Gastroesophageal sphincter (tissue), 4 donors: ENCODE results near the gene KCNMA1. TPM values are rescaled to one million over a fixed set of nuclear protein-coding genes. Genes with fewer than 3 reads are reported as not detected.

ENCODE experiments used
- ATAC-seq: fragments of 150-250 bp; one replicate; pipeline ENCODE4 v1.9.1; 2016; ENCODE audit warnings: mild to moderate bottlenecking, moderate library complexity
- H3K27ac ChIP-seq, 4 donors: fragments of 200-600 bp; sonication (generic) in 3 of 4; 1 replicate in 3 of 4; 2 replicates in 1 of 4; pipeline ENCODE4 v1.5.1; 2016 to 2019
- H3K27me3 ChIP-seq: fragments of 200-600 bp; sonication (generic); one replicate; pipeline ENCODE4 v1.5.1; 2019
- H3K36me3 ChIP-seq, 2 donors: fragments of 200-600 bp; sonication (generic); one replicate each; pipeline ENCODE4 v1.5.1; 2019; ENCODE audit warnings: control low read depth in 1 of 2
- H3K4me1 ChIP-seq, 3 donors: fragments of 200-600 bp; sonication (generic); 1 replicate in 2 of 3; 2 replicates in 1 of 3; pipeline ENCODE4 v1.5.1; 2016 to 2019; ENCODE audit warnings: control low read depth in 2 of 3
- H3K4me3 ChIP-seq, 2 donors: fragments of 200-600 bp; sonication (generic); one replicate each; pipeline ENCODE4 v1.5.1; 2019; ENCODE audit warnings: mild to moderate bottlenecking in 1 of 2, moderate library complexity in 1 of 2
- H3K9me3 ChIP-seq, 3 donors: fragments of 200-600 bp; sonication (generic); one replicate each; pipeline ENCODE4 v1.5.1; 2017 to 2019; ENCODE audit warnings: control low read depth in 2 of 3
- CTCF ChIP-seq, 4 experiments: fragments of 200-600 bp in 2 of 4; fragments of 450-650 bp in 2 of 4; sonication (generic) in 1 of 4; IDR thresholded peaks; one replicate each; pipeline ENCODE4 v1.5.1; 2017 to 2019; ENCODE audit warnings: antibody characterized with exemption in 4 of 4, mild to moderate bottlenecking in 2 of 4, moderate library complexity in 2 of 4
- EP300 ChIP-seq: sonication (generic); formaldehyde crosslinking; IDR thresholded peaks from one replicate; pipeline ENCODE4 v1.6.1; 2017; ENCODE audit warnings: antibody characterized with exemption, mild to moderate bottlenecking
- POLR2A ChIP-seq, 2 donors: fragments of 450-650 bp; IDR thresholded peaks; one replicate each; pipeline ENCODE4 v1.6.1; 2017; ENCODE audit warnings: antibody characterized with exemption in 2 of 2, mild to moderate bottlenecking in 2 of 2, moderate library complexity in 1 of 2
- POLR2AphosphoS5 ChIP-seq: sonication (generic); formaldehyde crosslinking; IDR thresholded peaks from one replicate; pipeline ENCODE4 v1.6.1; 2017; ENCODE audit warnings: antibody characterized with exemption
- WGBS, 2 donors: methylation state at CpG; one replicate each; pipeline ENCODE4 v1.1.5; 2018; ENCODE audit warnings: low coverage in 1 of 2; 5-methylcytosine and 5-hydroxymethylcytosine counted together
- total RNA-seq, 4 donors: library from RNA; depleted of rRNA; stranded (reverse); fragments of >200 nt; gene quantifications; one replicate each; pipeline ENCODE4 v1.1.0, GENCODE V29; 2016

The KCNMA1 gene
- total RNA-seq, 4 donors from 2014 or later = 168 to 389 (median 323) TPM

GRCh38 chr10:76901701-76902100 is 735.9 kb downstream of the KCNMA1 start:
- no peaks in the 10 kb centered on the region for H3K27me3 ChIP-seq
- 90 to 91% methylated on average over 3 of the region's 3 CpGs for WGBS, 2 donors
- TF ChIP-seq POLR2AphosphoS5 (no peak), POLR2A (IDR thresholded peaks at IDR 0.05) (no peak)
- no peaks in the 10 kb centered on the region for H3K9me3 ChIP-seq
- H3K4me1 ChIP-seq = no peaks in the 10 kb centered on the region
- H3K4me3 ChIP-seq = no peak overlapping the region
- H3K27ac ChIP-seq = no peak overlapping the region
- ATAC-seq = no peak
- peaks cover 0 to 16% of the 10 kb centered on the region in 2 donors for H3K36me3 ChIP-seq

- ATAC-seq = no peak
- Histone ChIP-seq H3K36me3 (no peaks in the 10 kb centered on the region), H3K4me3 (no peak overlapping the region), H3K9me3 (no peaks in the 10 kb centered on the region), H3K27ac (no peak overlapping the region), H3K4me1 (no peaks in the 10 kb centered on the region), H3K27me3 (no peaks in the 10 kb centered on the region)
- TF ChIP-seq EP300 (no peak), POLR2A (IDR thresholded peaks at IDR 0.05) (no peak), POLR2AphosphoS5 (no peak), CTCF (IDR thresholded peaks at IDR 0.05) (no peak)
Measured at GRCh38 chr10:76899490-76899889, 738.1 kb downstream of the KCNMA1 start.

- 59 to 82% methylated on average over 3 to 5 of the region's 5 CpGs for WGBS, 2 donors
- no peak for ATAC-seq
Measured at GRCh38 chr10:76892766-76893479, 744.7 kb downstream of the KCNMA1 start.

GRCh38 chr10:76887223-76888010 is 750.2 kb downstream of the KCNMA1 start:
- ATAC-seq = no peak
- Histone ChIP-seq H3K4me1 (peaks cover 0 to 14% (median 0%) of the 10 kb centered on the region in 3 donors), H3K27me3 (no peaks in the 10 kb centered on the region), H3K36me3 (peaks cover 0 to 43% of the 10 kb centered on the region in 2 donors), H3K27ac (no peak overlapping the region), H3K4me3 (no peak overlapping the region), H3K9me3 (no peaks in the 10 kb centered on the region)
- 93 to 95% methylated on average over 10 to 19 of the region's 19 CpGs for WGBS, 2 donors
- no peak for TF ChIP-seq POLR2A (IDR thresholded peaks at IDR 0.05)
- TF ChIP-seq CTCF (IDR thresholded peaks at IDR 0.05) = no peak
- no peak for TF ChIP-seq EP300
- no peak for TF ChIP-seq POLR2AphosphoS5

More at GRCh38 chr10:76892766-76893479, 744.7 kb downstream of the KCNMA1 start:
- Histone ChIP-seq H3K27me3 (no peaks in the 10 kb centered on the region), H3K27ac (no peak overlapping the region), H3K9me3 (no peaks in the 10 kb centered on the region), H3K36me3 (peaks cover 0 to 32% of the 10 kb centered on the region in 2 donors), H3K4me1 (no peaks in the 10 kb centered on the region), H3K4me3 (no peak overlapping the region)
- no peak for TF ChIP-seq CTCF (IDR thresholded peaks at IDR 0.05)
- no peak for TF ChIP-seq POLR2A (IDR thresholded peaks at IDR 0.05)
- no peak for TF ChIP-seq POLR2AphosphoS5
- no peak for TF ChIP-seq EP300

GRCh38 chr10:76885816-76886215 is 751.8 kb downstream of the KCNMA1 start:
- Histone ChIP-seq H3K27ac (no peak overlapping the region), H3K4me3 (no peak overlapping the region), H3K9me3 (no peaks in the 10 kb centered on the region), H3K4me1 (peaks cover 0 to 14% (median 0%) of the 10 kb centered on the region in 3 donors), H3K36me3 (peaks cover 0 to 34% of the 10 kb centered on the region in 2 donors), H3K27me3 (no peaks in the 10 kb centered on the region)
- TF ChIP-seq POLR2AphosphoS5 (no peak), POLR2A (IDR thresholded peaks at IDR 0.05) (no peak), EP300 (no peak), CTCF (IDR thresholded peaks at IDR 0.05) (no peak)
- WGBS, 2 donors = 24 to 49% methylated on average over 4 of the region's 4 CpGs
- no peak for ATAC-seq
